Small intestine (tissue), 7 donors: ENCODE results near the gene PIP5K1C. TPM values are rescaled to one million over a fixed set of nuclear protein-coding genes. Genes with fewer than 3 reads are reported as not detected.
A peak's percentile ranks its signal among the peaks of the same experiment; 100 is the strongest.

Source experiments
- DNase-seq, 2 donors: peaks; one replicate each; pipeline versions ENCODE4 v3.0.0 to v3.0.0-alpha.2; 2013
- FAIRE-seq: peaks from 2 replicates; lab custom pipeline; 2012; peaks lifted over from hg19 to GRCh38; lab: Jason Lieb, UNC
- H3K27ac ChIP-seq, 3 donors: one replicate each; pipeline ENCODE4 v1.5.1; 2013; ENCODE audit warnings: low read length in 2 of 3, mild to moderate bottlenecking in 2 of 3, control low read depth in 1 of 3, inconsistent platforms in 1 of 3, low read depth in 1 of 3, moderate library complexity in 1 of 3
- H3K27me3 ChIP-seq, 3 donors: one replicate each; pipeline ENCODE4 v1.6.1; 2013; ENCODE audit warnings: low read length in 3 of 3, inconsistent platforms in 1 of 3; ENCODE audit not compliant: control insufficient read depth in 3 of 3, insufficient read depth in 3 of 3
- H3K36me3 ChIP-seq, 3 donors: one replicate each; pipeline ENCODE4 v1.6.1; 2013; ENCODE audit warnings: low read length in 3 of 3, inconsistent platforms in 1 of 3, low read depth in 1 of 3, mild to moderate bottlenecking in 1 of 3, moderate library complexity in 1 of 3; ENCODE audit not compliant: control insufficient read depth in 3 of 3, insufficient read depth in 2 of 3
- H3K4me1 ChIP-seq, 3 donors: one replicate each; pipeline ENCODE4 v1.6.1; 2013; ENCODE audit warnings: low read length in 2 of 3, inconsistent platforms in 1 of 3, low read depth in 1 of 3, mild to moderate bottlenecking in 1 of 3, moderate library complexity in 1 of 3; ENCODE audit not compliant: control insufficient read depth in 3 of 3, insufficient read depth in 2 of 3
- H3K4me3 ChIP-seq, 3 donors: one replicate each; pipeline ENCODE4 v1.5.1; 2013; ENCODE audit warnings: low read length in 3 of 3, control low read depth in 1 of 3, inconsistent platforms in 1 of 3, low read depth in 1 of 3, mild to moderate bottlenecking in 1 of 3, moderate library complexity in 1 of 3
- H3K9me3 ChIP-seq, 2 donors: one replicate each; pipeline ENCODE4 v1.6.1; 2013; ENCODE audit warnings: low read depth in 1 of 2, low read length in 1 of 2; ENCODE audit not compliant: control insufficient read depth in 2 of 2, insufficient read depth in 1 of 2
- WGBS, 3 donors: extraction: QIAGEN DNeasy Blood & Tissue Kit; methylation state at CpG; one replicate each; pipeline ENCODE4 v1.1.7; 2013; 5-methylcytosine and 5-hydroxymethylcytosine counted together
- polyA plus RNA-seq, 4 donors: library from polyadenylated mRNA; stranded (reverse) in 3 of 4; unstranded in 1 of 4; fragments of 200-250 nt in 3 of 4; fragments of 120-200 nt in 1 of 4; gene quantifications; one replicate each; pipeline versions ENCODE4 v1.2.1 to v1.2.3, GENCODE V29; 2013
- donor health status: healthy with polysubstance abuse.
- donor health status: control.
- donor health status: control.
- donor health status: Bipolar disorder and iron deficiency.
- donor health status: healthy.

Gene PIP5K1C
- polyA plus RNA-seq, 4 donors = 7.3 to 19.5 (median 13.5) TPM

DNA sequence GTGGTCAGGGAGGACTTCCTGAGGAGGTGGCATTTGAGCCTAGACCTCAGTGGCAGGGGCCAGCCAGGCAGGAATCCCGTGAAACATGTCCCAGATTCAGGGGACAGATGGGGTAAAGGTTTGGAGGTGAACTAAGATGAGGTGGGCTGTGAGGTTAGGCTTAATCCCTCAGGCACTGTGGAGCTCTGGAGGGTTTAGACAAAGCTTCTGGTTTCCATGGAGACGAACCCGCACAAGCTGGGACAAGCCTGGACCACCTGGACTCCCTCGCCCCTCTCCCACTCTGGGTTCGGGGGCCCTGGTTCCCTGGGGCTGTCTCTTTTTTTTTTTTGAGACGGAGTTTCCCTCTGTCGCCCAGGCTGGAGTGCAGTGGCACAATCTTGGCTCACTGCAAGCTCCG, 23.6 kb upstream of the PIP5K1C start:
- H3K9me3 ChIP-seq = peaks cover 0 to 5% of the 10 kb centered on the region in 2 donors
- FAIRE-seq (no peak), DNase-seq (no peak)
- peaks cover 0 to 20% (median 0%) of the 10 kb centered on the region in 3 donors for H3K36me3 ChIP-seq
- 43 to 69% (median 45%) methylated on average over 5 to 8 of the region's 8 CpGs for WGBS, 3 donors
- peaks cover 0 to 22% (median 0%) of the 10 kb centered on the region in 3 donors for H3K4me1 ChIP-seq
- H3K27ac ChIP-seq = no peak overlapping the region
- peak overlapping the region in 1 of 3 donors; percentile 20 for H3K4me3 ChIP-seq
- H3K27me3 ChIP-seq = peaks cover 0 to 5% (median 3%) of the 10 kb centered on the region in 3 donors

DNA sequence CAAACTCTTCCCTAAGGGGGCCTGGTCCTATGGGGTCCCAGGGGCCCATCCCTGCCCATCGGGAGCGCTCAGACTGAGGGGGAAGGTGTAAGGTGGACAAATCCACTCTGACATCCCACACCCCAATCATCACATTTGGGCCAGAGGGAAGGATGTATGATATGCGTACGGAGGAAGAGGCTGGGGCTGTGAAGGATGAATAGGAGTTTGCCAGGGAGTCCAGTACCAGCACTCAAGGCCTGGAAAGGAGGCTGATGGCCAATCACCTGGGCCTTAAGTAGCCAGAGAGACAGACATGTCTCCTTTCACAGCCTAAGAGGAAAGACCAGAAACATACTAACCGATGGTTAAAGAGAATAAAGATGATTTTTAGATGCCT, 22.8 kb upstream of the PIP5K1C start:
- H3K27me3 ChIP-seq = peaks cover 0 to 5% (median 3%) of the 10 kb centered on the region in 3 donors
- no peak for FAIRE-seq
- peaks cover 0 to 25% (median 0%) of the 10 kb centered on the region in 3 donors for H3K4me1 ChIP-seq
- no peaks in the 10 kb centered on the region for H3K9me3 ChIP-seq
- H3K4me3 ChIP-seq = peak overlapping the region in 2 of 3 donors; percentile 66 to 74
- peak overlapping the region in 2 of 3 donors; percentile 6 to 57 for H3K27ac ChIP-seq
- WGBS, 3 donors = 78 to 88% (median 87%) methylated on average over 5 of the region's 5 CpGs
- peaks cover 0 to 13% (median 0%) of the 10 kb centered on the region in 3 donors for H3K36me3 ChIP-seq
- DNase-seq = no peak

DNA sequence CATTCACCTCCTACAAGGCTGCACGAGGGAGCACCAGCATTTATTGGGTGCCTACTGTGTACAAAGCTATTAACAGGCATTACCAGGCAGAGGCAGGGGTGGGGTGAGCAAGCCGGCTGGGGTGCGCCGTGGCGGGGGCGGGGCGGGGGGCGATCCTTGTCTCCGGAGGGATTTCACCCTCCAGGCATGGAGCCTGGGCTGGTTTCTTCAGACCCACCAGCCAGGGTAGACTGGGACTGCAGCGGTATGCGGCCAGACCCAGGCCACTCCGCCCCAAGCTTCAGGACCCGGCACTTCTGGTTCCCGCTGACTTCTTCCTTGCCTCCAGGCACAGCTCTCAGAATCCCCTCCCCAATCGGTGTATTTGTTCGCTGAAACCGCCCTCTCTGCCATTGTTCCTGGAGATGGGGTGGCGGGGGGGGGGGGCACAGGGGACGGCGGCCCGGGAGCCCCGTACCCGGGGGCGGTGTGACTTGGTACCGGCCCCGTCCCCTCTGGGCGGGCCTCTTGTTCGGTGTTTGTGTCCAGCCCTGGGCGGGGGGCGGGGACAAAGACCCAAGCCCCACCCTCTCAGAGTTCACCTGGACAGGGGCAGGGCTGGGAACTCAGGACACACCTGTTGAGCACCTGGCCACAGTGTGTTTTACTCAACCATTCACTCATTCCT, 22.3 kb upstream of the PIP5K1C start:
- Histone ChIP-seq H3K4me3 (peak overlapping the region; percentile 56 to 74 (median 66)), H3K4me1 (peaks cover 0 to 25% (median 0%) of the 10 kb centered on the region in 3 donors), H3K27me3 (peaks cover 0 to 5% (median 3%) of the 10 kb centered on the region in 3 donors), H3K9me3 (no peaks in the 10 kb centered on the region), H3K36me3 (peaks cover 0 to 12% (median 0%) of the 10 kb centered on the region in 3 donors), H3K27ac (peak overlapping the region; percentile 74 to 86 (median 85))
- DNase-seq (peak; percentile 80 to 92), FAIRE-seq (no peak)
- WGBS, 3 donors = 4 to 5% (median 5%) methylated on average over 21 to 30 of the region's 30 CpGs

DNA sequence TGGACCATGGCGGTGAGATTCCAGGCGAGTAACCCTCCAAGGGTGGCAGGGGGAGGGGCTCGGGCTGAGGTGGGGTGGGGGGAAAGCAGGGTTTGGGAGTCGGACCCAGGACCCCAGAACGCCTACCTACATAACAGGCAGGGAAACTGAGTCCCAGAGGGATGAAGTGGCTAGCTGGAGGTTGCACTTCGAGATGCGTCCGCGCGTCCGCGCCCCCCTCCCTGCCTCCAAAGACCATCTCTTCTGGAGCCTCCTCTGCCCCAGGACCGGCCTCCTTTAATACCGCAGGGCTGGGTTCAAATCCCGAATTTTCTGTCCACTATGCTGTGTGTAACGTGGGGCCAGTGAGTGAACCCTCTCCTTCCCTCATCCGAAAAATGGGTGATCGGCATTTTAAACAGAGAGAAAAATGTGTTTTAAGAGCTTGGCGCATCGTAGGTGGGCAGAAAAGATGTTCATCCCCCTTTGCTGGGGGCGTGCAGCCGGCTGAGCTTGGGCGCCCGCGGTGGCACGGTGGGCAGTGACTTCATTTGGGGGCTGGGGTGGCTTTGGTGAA, 21.7 kb upstream of the PIP5K1C start:
- peaks cover 0 to 5% (median 3%) of the 10 kb centered on the region in 3 donors for H3K27me3 ChIP-seq
- H3K36me3 ChIP-seq = peaks cover 0 to 11% (median 0%) of the 10 kb centered on the region in 3 donors
- WGBS, 3 donors = 1 to 4% (median 3%) methylated on average over 23 to 26 of the region's 26 CpGs
- H3K27ac ChIP-seq = peak overlapping the region; percentile 74 to 86 (median 85)
- no peak for FAIRE-seq
- no peaks in the 10 kb centered on the region for H3K9me3 ChIP-seq
- H3K4me3 ChIP-seq = peak overlapping the region; percentile 56 to 74 (median 66)
- peaks cover 0 to 25% (median 0%) of the 10 kb centered on the region in 3 donors for H3K4me1 ChIP-seq
- DNase-seq = no peak

DNA sequence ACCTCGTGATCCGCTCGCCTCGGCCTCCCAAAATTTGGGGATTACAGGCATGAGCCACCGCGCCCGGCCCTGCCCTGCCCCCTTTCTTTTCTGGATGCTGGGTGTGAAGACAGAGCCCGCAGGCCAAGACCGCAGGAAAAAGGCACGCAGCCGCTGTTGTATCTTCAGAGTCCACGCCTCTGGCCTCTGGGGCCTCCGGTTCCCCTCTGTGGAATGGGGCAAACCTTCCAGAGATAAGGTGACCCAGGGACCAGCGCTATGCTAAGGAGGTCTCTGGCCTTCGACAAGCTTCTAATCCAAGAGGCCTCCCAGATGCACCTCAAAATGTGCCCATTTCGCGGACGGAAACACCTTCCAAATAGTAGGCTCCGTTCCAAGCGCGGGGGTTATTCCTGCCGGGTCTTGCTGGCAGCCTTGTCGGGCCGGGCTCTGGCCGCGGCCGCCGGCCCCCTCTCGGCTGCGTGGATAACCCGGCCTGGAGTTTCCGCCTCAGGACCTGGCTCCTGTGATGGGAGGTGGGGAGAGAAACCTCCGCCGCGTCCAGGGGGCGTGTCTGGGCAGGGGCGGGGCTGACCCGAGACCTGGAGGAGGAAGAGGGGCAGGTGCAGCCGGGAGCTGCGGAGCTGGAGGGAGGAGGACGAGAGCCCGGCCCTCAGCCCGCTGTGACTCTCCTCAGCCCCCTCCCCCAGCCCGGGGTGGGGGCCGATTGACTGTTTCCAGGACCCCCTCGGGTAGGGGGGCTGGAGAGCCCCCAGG, 21.0 kb upstream of the PIP5K1C start:
- no peaks in the 10 kb centered on the region for H3K9me3 ChIP-seq
- peaks cover 0 to 5% (median 3%) of the 10 kb centered on the region in 3 donors for H3K27me3 ChIP-seq
- H3K27ac ChIP-seq = peak overlapping the region; percentile 86 to 95 (median 92)
- 2 to 15% (median 7%) methylated on average over 43 to 46 of the region's 46 CpGs for WGBS, 3 donors
- DNase-seq (peak; percentile 97 to 98), FAIRE-seq (no peak)
- H3K36me3 ChIP-seq = peaks cover 0 to 14% (median 0%) of the 10 kb centered on the region in 3 donors
- H3K4me3 ChIP-seq = peak overlapping the region; percentile 56 to 74 (median 66)
- peaks cover 0 to 25% (median 0%) of the 10 kb centered on the region in 3 donors for H3K4me1 ChIP-seq

DNA sequence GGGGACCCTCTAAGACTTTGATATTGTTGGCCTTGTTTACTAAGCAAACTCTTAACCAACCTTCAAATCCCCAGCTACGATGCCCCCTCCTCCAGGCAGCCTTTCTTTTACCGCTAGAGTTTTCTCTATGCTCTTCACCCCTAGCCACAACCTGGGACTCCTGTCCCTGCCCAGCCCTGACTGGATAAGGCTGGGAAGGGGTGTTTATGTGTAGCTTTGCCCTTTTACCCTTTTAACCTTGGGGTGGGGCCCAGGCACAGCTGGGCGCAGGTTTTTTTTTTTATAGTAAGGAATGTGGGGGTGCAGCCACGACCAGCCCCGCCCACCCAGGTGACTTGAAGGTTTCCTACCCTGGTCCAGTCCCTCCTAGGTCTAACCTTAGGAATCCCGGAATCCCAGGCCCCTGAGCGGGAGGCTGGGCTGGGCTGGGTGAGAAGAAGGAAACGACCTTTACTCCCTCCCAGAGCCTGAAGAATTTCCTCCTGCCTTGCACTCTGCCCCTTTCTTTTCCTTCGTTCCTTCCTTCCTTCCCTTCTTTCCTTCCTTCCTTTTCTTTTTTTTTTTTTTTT, 20.2 kb upstream of the PIP5K1C start:
- Histone ChIP-seq H3K36me3 (peaks cover 0 to 16% (median 0%) of the 10 kb centered on the region in 3 donors), H3K27ac (peak overlapping the region; percentile 84 to 95 (median 90)), H3K4me1 (peaks cover 0 to 21% (median 0%) of the 10 kb centered on the region in 3 donors), H3K27me3 (peaks cover 0 to 5% (median 3%) of the 10 kb centered on the region in 3 donors), H3K9me3 (no peaks in the 10 kb centered on the region), H3K4me3 (peak overlapping the region in 2 of 3 donors; percentile 12 to 74)
- no peak for FAIRE-seq
- WGBS, 3 donors = 7 to 21% (median 14%) methylated on average over 9 of the region's 9 CpGs
- DNase-seq = peak; percentile 96 to 99

DNA sequence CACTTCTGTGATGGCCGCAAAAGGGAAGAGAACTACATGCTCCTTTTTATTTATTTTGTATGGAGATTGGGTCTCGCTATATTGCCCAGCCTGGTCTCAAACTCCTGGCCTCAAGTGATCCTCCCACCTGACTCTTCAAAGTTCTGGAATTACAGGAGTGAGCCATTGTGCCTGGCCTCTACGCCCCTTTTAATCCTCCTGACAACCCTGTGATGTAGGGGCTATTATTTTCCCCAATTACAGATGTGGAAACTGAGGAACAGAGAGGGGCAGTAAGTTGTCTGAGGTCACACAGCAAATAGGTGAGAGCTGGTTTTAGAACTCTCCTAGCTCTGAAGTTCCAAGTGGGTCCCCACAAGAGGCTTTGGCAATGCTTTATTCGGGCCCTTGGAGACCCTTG, 19.6 kb upstream of the PIP5K1C start:
- H3K4me3 ChIP-seq = peak overlapping the region in 1 of 3 donors; percentile 12
- whole genome bisulfite sequencing, 3 donors = 79 to 93% (median 90%) methylated on average over 4 of the region's 4 CpGs
- H3K9me3 ChIP-seq = no peaks in the 10 kb centered on the region
- H3K4me1 ChIP-seq = peaks cover 0 to 21% (median 0%) of the 10 kb centered on the region in 3 donors
- H3K36me3 ChIP-seq = peaks cover 0 to 19% (median 0%) of the 10 kb centered on the region in 3 donors
- DNase-seq (no peak), FAIRE-seq (no peak)
- H3K27me3 ChIP-seq = peaks cover 0 to 5% (median 3%) of the 10 kb centered on the region in 3 donors
- H3K27ac ChIP-seq = peak overlapping the region; percentile 78 to 95 (median 90)
